K562 (cell line): Measurements from ENCODE around the gene CYP2W1. TPM values are rescaled to one million over a fixed set of nuclear protein-coding genes. Genes with fewer than 3 reads are reported as not detected.
A peak's percentile ranks its signal among the peaks of the same experiment; 100 is the strongest.

Experiments
- ATAC-seq: fragments of 200-7000 bp; cut with Tn5 transposase; 3 replicates; pipeline ENCODE4 v1.9.1; 2020; ENCODE audit warnings: moderate library complexity
- BruUV-seq: library from RNA; stranded (reverse); fragments of 400-500 nt; replicated peaks from 2 replicates; lab custom pipeline; 2021; lab: Mats Ljungman, UMichigan
- CTCF ChIA-PET: fragments of 300-600 bp; formaldehyde crosslinking; extraction: SDS; loops from one replicate; lab custom pipeline; 2021; ENCODE audit warnings: low intra/inter-chr PET ratio; lab: Yijun Ruan, JAX
- POLR2A ChIA-PET: fragments of 300-600, 350-650 bp; sonication (Branson Sonifier 250); formaldehyde crosslinking; extraction: SDS; loops from one replicate; lab custom pipeline; 2021; ENCODE audit warnings: antibody characterized with exemption, inconsistent platforms; lab: Yijun Ruan, JAX
- DNase-seq, 4 experiments: peaks; one replicate each; pipeline versions ENCODE4 v3.0.0 to v3.0.0-alpha.2; 2011 to 2018; ENCODE audit warnings: low spot score in 3 of 4, mixed read lengths in 3 of 4; ENCODE audit errors: extremely low read depth in 1 of 4
- FAIRE-seq: peaks from 2 replicates; lab custom pipeline; 2011; peaks lifted over from hg19 to GRCh38; lab: Jason Lieb, UNC
- H2AFZ ChIP-seq: 2 replicates; pipeline ENCODE4 v1.6.0; 2011; ENCODE audit warnings: low read depth, low read length, control low read depth, inconsistent platforms
- H3K27ac ChIP-seq: fragments of 200-600 bp; 3 replicates; pipeline ENCODE4 v1.8.0; 2011; ENCODE audit warnings: low read depth, mild to moderate bottlenecking, control low read depth, inconsistent platforms, low read length, moderate library complexity, mixed read lengths; ENCODE audit errors: extremely low read depth
- H3K27me3 ChIP-seq, 2 experiments: fragments of 300-600 bp in 1 of 2; 2 replicates in 1 of 2; 3 replicates in 1 of 2; pipeline versions ENCODE4 v1.6.0 to v1.8.0; 2011; ENCODE audit warnings: inconsistent platforms in 2 of 2, low read length in 2 of 2, mild to moderate bottlenecking in 1 of 2, mixed read lengths in 1 of 2, moderate library complexity in 1 of 2; ENCODE audit not compliant: control insufficient read depth in 2 of 2, insufficient read depth in 2 of 2
- H3K36me3 ChIP-seq: fragments of 300-600 bp; 3 replicates; pipeline ENCODE4 v1.8.0; 2011; ENCODE audit warnings: mild to moderate bottlenecking, low read length, inconsistent platforms; ENCODE audit not compliant: control insufficient read depth, insufficient read depth
- H3K4me1 ChIP-seq, 2 experiments: fragments of 200-600 bp in 1 of 2; replicated peaks in 1 of 2; 2 replicates in 1 of 2; 3 replicates in 1 of 2; pipeline versions ENCODE4 v1.5.1 to v1.8.0; 2011; ENCODE audit warnings: inconsistent platforms in 2 of 2, low read length in 2 of 2, mild to moderate bottlenecking in 1 of 2, mixed read lengths in 1 of 2, moderate library complexity in 1 of 2; ENCODE audit not compliant: control insufficient read depth in 2 of 2, insufficient read depth in 2 of 2
- H3K4me2 ChIP-seq: 2 replicates; pipeline ENCODE4 v1.6.1; 2011; ENCODE audit warnings: low read length, control low read depth, inconsistent platforms, mixed read lengths; ENCODE audit not compliant: insufficient read depth
- H3K4me3 ChIP-seq: fragments of 200-600 bp; sonication (generic), shearing (Covaris generic); 2 replicates; pipeline ENCODE4 v1.5.1; 2016; ENCODE audit warnings: control low read depth, inconsistent platforms
- H3K79me2 ChIP-seq: fragments of 200-600 bp; 3 replicates; pipeline ENCODE4 v1.8.0; 2011; ENCODE audit warnings: low read length, inconsistent platforms; ENCODE audit not compliant: control insufficient read depth, insufficient read depth
- H3K9ac ChIP-seq, 2 experiments: 2 replicates each; pipeline versions ENCODE4 v1.6.0 to v1.6.1; 2011; ENCODE audit warnings: low read depth in 2 of 2, low read length in 2 of 2, control low read depth in 1 of 2, inconsistent platforms in 1 of 2, mild to moderate bottlenecking in 1 of 2, mixed read lengths in 1 of 2; ENCODE audit not compliant: insufficient read depth in 1 of 2
- H3K9me1 ChIP-seq: one replicate; pipeline ENCODE4 v1.6.0; 2011; ENCODE audit warnings: inconsistent platforms, mild to moderate bottlenecking, low read length, moderate library complexity; ENCODE audit not compliant: control insufficient read depth, insufficient read depth
- H3K9me3 ChIP-seq: replicated peaks from 2 replicates; pipeline ENCODE4 v1.5.1; 2011; ENCODE audit warnings: low read depth, low read length, inconsistent platforms; ENCODE audit not compliant: control insufficient read depth, insufficient read depth
- H4K20me1 ChIP-seq: replicated peaks from 2 replicates; pipeline ENCODE4 v1.6.1; 2011; ENCODE audit warnings: low read length, inconsistent platforms, mixed read lengths; ENCODE audit not compliant: control insufficient read depth, insufficient read depth
- BCLAF1 ChIP-seq, 2 experiments: fragments of 450-650 bp in 1 of 2; IDR thresholded peaks; 2 replicates each; pipeline ENCODE4 v1.6.1; 2011 to 2017; ENCODE audit warnings: low read depth in 2 of 2, antibody characterized with exemption in 1 of 2, borderline replicate concordance in 1 of 2, low read length in 1 of 2, mild to moderate bottlenecking in 1 of 2, mixed read lengths in 1 of 2; ENCODE audit not compliant: control insufficient read depth in 1 of 2
- CAMTA2 ChIP-seq: fragments of 250-450 bp; sonication (Bioruptor Pico); conservative IDR thresholded peaks from 2 replicates; pipeline ENCODE4 v1.5.1; 2022
- CBX2 ChIP-seq: fragments of 200-600 bp; sonication (generic); IDR thresholded peaks from one replicate; pipeline ENCODE4 v1.6.1; 2012; ENCODE audit warnings: mild to moderate bottlenecking, low read length, inconsistent platforms; ENCODE audit not compliant: insufficient read depth, poor library complexity, severe bottlenecking
- E4F1 ChIP-seq: fragments of 250-450 bp; sonication (Bioruptor Pico); IDR thresholded peaks from 2 replicates; pipeline ENCODE4 v1.5.0; 2021; ENCODE audit warnings: mild to moderate bottlenecking, borderline replicate concordance
- IFI16 ChIP-seq: fragments of 250-450 bp; sonication (Bioruptor Pico); IDR thresholded peaks from 2 replicates; pipeline ENCODE4 v2.1.2; 2022; ENCODE audit warnings: mild to moderate bottlenecking, inconsistent platforms
- KLF10 ChIP-seq: fragments of 250-450 bp; sonication (Bioruptor Pico); IDR thresholded peaks from 2 replicates; pipeline ENCODE4 v1.6.1; 2021; ENCODE audit warnings: matching md5 sums
- NCOA6 ChIP-seq: fragments of 450-650 bp; IDR thresholded peaks from 2 replicates; pipeline ENCODE4 v1.6.1; 2017; ENCODE audit warnings: mild to moderate bottlenecking
- POLR2H ChIP-seq: IDR thresholded peaks from 2 replicates; pipeline ENCODE4 v1.6.1; 2016; ENCODE audit warnings: missing genetic modification characterization, low read depth, mild to moderate bottlenecking, control low read depth, missing compliant biosample characterization, moderate library complexity
- RAD21 ChIP-seq, 2 experiments: fragments of 250-450 bp in 1 of 2; fragments of 450-650 bp in 1 of 2; sonication (Bioruptor Pico) in 1 of 2; formaldehyde crosslinking in 1 of 2; IDR thresholded peaks in 1 of 2; conservative IDR thresholded peaks in 1 of 2; 2 replicates each; pipeline versions ENCODE4 v1.4.0 to v1.8.0; 2020 to 2022; ENCODE audit warnings: mild to moderate bottlenecking in 2 of 2, moderate library complexity in 1 of 2
- RAD51 ChIP-seq: fragments of 450-650 bp; IDR thresholded peaks from 2 replicates; pipeline ENCODE4 v1.7.1; 2016; ENCODE audit warnings: low read depth, mild to moderate bottlenecking, borderline replicate concordance
- RBM34 ChIP-seq: fragments of 200-400 bp; formaldehyde crosslinking; IDR thresholded peaks from 2 replicates; pipeline ENCODE4 v1.6.1; 2018; ENCODE audit warnings: low read length, borderline replicate concordance; ENCODE audit not compliant: insufficient read depth
- SREBF2 ChIP-seq: sonication (generic); formaldehyde crosslinking; IDR thresholded peaks from 2 replicates; pipeline ENCODE4 v1.4.0; 2020; ENCODE audit warnings: mild to moderate bottlenecking, missing genetic modification reagents
- TCFL5 ChIP-seq: fragments of 250-450 bp; sonication (Bioruptor Pico); conservative IDR thresholded peaks from 2 replicates; pipeline ENCODE4 v1.6.1; 2021; ENCODE audit warnings: mild to moderate bottlenecking, moderate library complexity, matching md5 sums
- VEZF1 ChIP-seq: fragments of 200-800 bp; sonication (Bioruptor generic); IDR thresholded peaks from 2 replicates; pipeline ENCODE4 v1.6.1; 2017; ENCODE audit warnings: missing genetic modification characterization, missing compliant biosample characterization
- ZNF445 ChIP-seq: fragments of 250-450 bp; sonication (Bioruptor Pico); IDR thresholded peaks from 2 replicates; pipeline ENCODE4 v1.4.0; 2020; ENCODE audit warnings: low read depth, mild to moderate bottlenecking, moderate library complexity
- WGBS: fragments of 100-300 bp; shearing (Covaris generic); methylation state at CpG from one replicate; pipeline ENCODE4 v1.1.6; 2016; ENCODE audit warnings: low coverage, mixed read lengths; ENCODE audit not compliant: insufficient coverage; ENCODE audit errors: missing lambda C conversion rate; 5-methylcytosine and 5-hydroxymethylcytosine counted together
- in situ Hi-C: fragments of 300-500 bp; cut with MboI; formaldehyde crosslinking; loops from 4 replicates; pipeline ENCODE4 v1.15.0; 2018; ENCODE audit warnings: inconsistent platforms, mixed read lengths
- intact Hi-C: fragments of 100-400 bp; cut with micrococcal nuclease; formaldehyde crosslinking; loops from 2 replicates; pipeline ENCODE4 v1.14.2; 2022
- polyA plus RNA-seq, 8 experiments: library from polyadenylated mRNA; depleted of rRNA in 4 of 8; stranded (reverse) in 5 of 8; unstranded in 3 of 8; fragments of >200 nt; fragmentation: Nextera tagmentation in 2 of 8; fragmentation: Illumina TruSeq in 1 of 8; extraction: Ambion mirVana in 2 of 8; extraction: Trizol in 1 of 8; gene quantifications; 2 replicates each; pipeline versions ENCODE4 v1.2.1 to v1.2.3, GENCODE V29; 2011 to 2014; ENCODE audit warnings: inconsistent platforms in 1 of 8, missing spikeins in 1 of 8
- total RNA-seq, 7 experiments: library from RNA; depleted of rRNA in 6 of 7; stranded (reverse); fragments of >200 nt in 6 of 7; fragmentation: Illumina TruSeq in 2 of 7; extraction: Trizol in 2 of 7; gene quantifications; 2 replicates each; pipeline versions ENCODE4 v1.2.1 to v1.2.3, GENCODE V29; 2011 to 2021; ENCODE audit warnings: low replicate concordance in 1 of 7

The CYP2W1 gene
- total and polyA plus RNA-seq, 9 of the 15 experiments (the other 6 are each of a cell fraction or from before 2014, with no cell fraction given) = not detected

GRCh38 chr7:987909-988308, 4.9 kb downstream of the CYP2W1 start:
- H4K20me1 ChIP-seq = no peaks in the 10 kb centered on the region
- ChIA-PET CTCF (interaction anchor here (0.7 kb wide), 1 partner anchor 192 kb away, joined by 3 read pairs; no protein-coding TSS in a partner anchor), POLR2A (interaction anchor here (1.1 kb wide), 1 partner anchor 10 kb away, joined by 4 read pairs; no protein-coding TSS in a partner anchor)
- peaks cover 5 to 21% of the 10 kb centered on the region in 2 experiments; a peak in 4 of 5 replicates for H3K27me3 ChIP-seq
- ATAC-seq (no peak), DNase-seq (no peak), FAIRE-seq (no peak)
- no peaks in the 10 kb centered on the region for H3K36me3 ChIP-seq
- no peak overlapping the region for H3K4me3 ChIP-seq
- peaks cover 0 to 81% of the 10 kb centered on the region in 2 experiments; a peak in 2 of 5 replicates for H3K4me1 ChIP-seq
- no peaks in the 10 kb centered on the region for H3K79me2 ChIP-seq
- no peak overlapping the region for H3K27ac ChIP-seq
- H3K9me1 ChIP-seq = peaks cover 2% of the 10 kb centered on the region
- no peak overlapping the region for H3K4me2 ChIP-seq
- peak overlapping the region in 1 of 2 experiments; percentile 71; a peak in 1 of 4 replicates for H3K9ac ChIP-seq
- BruUV-seq = no TSS peak
- no peaks in the 10 kb centered on the region for H3K9me3 ChIP-seq
- in situ Hi-C loops (loop anchor here (25.0 kb wide), 1 partner anchor 174 kb away; the partner anchor contains the start of gene ZFAND2A), intact Hi-C loops (no loop called here)
- peak overlapping the region; percentile 51; the same call in 1 of the 2 replicates for H2AFZ ChIP-seq
- WGBS = 19% methylated on average over 3 of the region's 6 CpGs
- no peak for TF ChIP-seq VEZF1 (CRISPR knock-in tag)
- no peak for TF ChIP-seq CAMTA2 (CRISPR knock-in tag)
- no peak for TF ChIP-seq E4F1 (CRISPR knock-in tag)
- TF ChIP-seq TCFL5 = no peak
- no peak for TF ChIP-seq RBM34
- no peak for TF ChIP-seq SREBF2 (CRISPR knock-in tag)
- no peak for TF ChIP-seq NCOA6
- TF ChIP-seq CBX2 = no peak
- no peak for TF ChIP-seq POLR2H (tag)
- no peak for TF ChIP-seq IFI16 (CRISPR knock-in tag)
- TF ChIP-seq RAD51 = no peak
- no peak for TF ChIP-seq BCLAF1 (IDR thresholded peaks at IDR 0.05; ENCODE audit: borderline replicate concordance in 1 of 2, control insufficient read depth in 1 of 2, low read depth in 2 of 2, low read length in 1 of 2)
- TF ChIP-seq ZNF445 (CRISPR knock-in tag) = no peak
- no peak for TF ChIP-seq KLF10 (CRISPR knock-in tag)
- no peak for TF ChIP-seq RAD21 (CRISPR knock-in tag; conservative IDR thresholded peaks at IDR 0.05 in 1 of 2, IDR thresholded peaks at IDR 0.05 in 1 of 2)
